Central memory CD8-positive, alpha-beta T cell (primary cell): ENCODE results near the gene CCT4.
"Not testable (repeated sequence)": the region's sequence is repeated elsewhere in the genome, so short reads cannot be mapped to it uniquely, and the experiment has no call there.

Source experiments
- ATAC-seq: fragments of 150-1000 bp; cut with Tn5 transposase; replicated peaks from 2 replicates; pipeline ENCODE4 v1.10.0; 2022; ENCODE audit warnings: mild to moderate bottlenecking, moderate FRiP score, moderate number of reproducible peaks; ENCODE audit not compliant: poor library complexity, severe bottlenecking; ENCODE audit errors: extremely low read depth
- DNase-seq, 2 donors: peaks; one replicate each; pipeline ENCODE4 v3.0.0; 2021; ENCODE audit warnings: low spot score in 2 of 2
- H3K27ac Mint-ChIP-seq: one replicate; pipeline ENCODE4 v1.8.0; 2022; ENCODE audit warnings: low read depth, mild to moderate bottlenecking, moderate library complexity, mixed read lengths
- H3K27me3 Mint-ChIP-seq: one replicate; pipeline ENCODE4 v1.8.0; 2022; ENCODE audit warnings: mixed read lengths
- H3K36me3 Mint-ChIP-seq: one replicate; pipeline ENCODE4 v1.8.0; 2022; ENCODE audit warnings: mild to moderate bottlenecking, moderate library complexity, mixed read lengths; ENCODE audit not compliant: insufficient read depth
- H3K4me1 Mint-ChIP-seq: one replicate; pipeline ENCODE4 v1.8.0; 2022; ENCODE audit warnings: mixed read lengths
- H3K4me3 Mint-ChIP-seq: one replicate; pipeline ENCODE4 v1.8.0; 2022; ENCODE audit warnings: mild to moderate bottlenecking, moderate library complexity, mixed read lengths
- H3K9me3 Mint-ChIP-seq: one replicate; pipeline ENCODE4 v1.8.0; 2022; ENCODE audit warnings: mixed read lengths

CCT4 gene

GRCh38 chr2:61906186-61906470 is 17.7 kb upstream of the CCT4 start:
- Mint-ChIP-seq H3K9me3 (no peaks in the 10 kb centered on the region), H3K27ac (peak overlapping the region; percentile 91), H3K27me3 (no peaks in the 10 kb centered on the region), H3K4me1 (peaks cover 4% of the 10 kb centered on the region), H3K36me3 (peaks cover 4% of the 10 kb centered on the region), H3K4me3 (peak overlapping the region; percentile 98)
- DNase-seq (no peak), ATAC-seq (peak; percentile 9)

- Mint-ChIP-seq H3K4me1 (peaks cover 4% of the 10 kb centered on the region), H3K4me3 (peak within 1 kb of the TSS; percentile 98), H3K36me3 (peaks cover 4% of the 10 kb centered on the region), H3K9me3 (no peaks in the 10 kb centered on the region), H3K27me3 (no peaks in the 10 kb centered on the region), H3K27ac (peak within 1 kb of the TSS; percentile 91)
- peak; percentile 63 to 67 for DNase-seq
- peak; percentile 99 for ATAC-seq
Measured at GRCh38 chr2:61905372-61906185, 17.1 kb upstream of the CCT4 start, which contains the start of gene COMMD1. COMMD1 (plus strand) TSS chr2:61905674; CDS start chr2:61905679, 5 bp downstream.

DNA sequence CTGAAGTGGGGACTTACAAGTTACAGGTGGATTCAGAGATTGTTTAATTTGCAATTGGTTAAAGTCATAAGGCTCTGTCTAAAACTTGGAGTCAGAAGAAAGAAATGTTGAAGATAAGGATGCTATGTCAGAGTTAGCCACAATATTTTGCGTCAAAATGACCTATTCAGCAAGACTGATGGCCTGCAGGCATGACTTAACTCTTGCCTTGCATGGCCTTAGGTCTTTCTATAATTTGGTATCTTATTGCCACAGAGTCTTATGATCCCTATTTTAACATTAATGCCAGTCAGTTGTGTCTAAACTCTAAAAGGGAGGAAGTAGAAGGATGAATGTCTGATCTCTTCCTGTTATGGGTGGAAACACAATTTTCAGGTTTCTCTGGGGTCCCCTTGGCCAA is 11.8 kb upstream of the CCT4 start:
- H3K9me3 Mint-ChIP-seq = no peaks in the 10 kb centered on the region
- H3K27me3 Mint-ChIP-seq = no peaks in the 10 kb centered on the region
- no peak overlapping the region for H3K27ac Mint-ChIP-seq
- ATAC-seq (no peak), DNase-seq (no peak)
- no peaks in the 10 kb centered on the region for H3K4me1 Mint-ChIP-seq
- peaks cover under 1% of the 10 kb centered on the region for H3K36me3 Mint-ChIP-seq
- no peak overlapping the region for H3K4me3 Mint-ChIP-seq

DNA sequence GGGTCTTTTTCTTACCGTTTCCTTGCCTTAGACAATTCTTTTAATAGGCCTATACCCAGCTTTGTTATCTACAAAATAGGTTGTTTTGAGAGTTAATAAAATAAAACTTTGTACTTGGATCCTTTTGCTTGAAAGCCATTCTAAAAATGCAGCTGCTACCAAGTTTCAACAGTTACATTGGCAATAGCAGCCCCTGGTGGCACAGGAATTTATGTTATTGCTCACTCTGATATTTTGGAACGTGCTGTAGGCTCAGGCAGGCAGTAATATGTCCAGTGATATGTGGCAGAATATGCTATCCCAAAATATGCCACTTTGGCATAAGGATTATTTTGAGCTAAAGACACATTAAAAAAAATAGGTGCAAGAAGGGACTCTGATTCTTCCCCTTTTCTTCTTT is 10.4 kb upstream of the CCT4 start:
- H3K4me3 Mint-ChIP-seq = no peak overlapping the region
- DNase-seq (no peak), ATAC-seq (no peak)
- H3K27me3 Mint-ChIP-seq = no peaks in the 10 kb centered on the region
- no peaks in the 10 kb centered on the region for H3K36me3 Mint-ChIP-seq
- no peak overlapping the region for H3K27ac Mint-ChIP-seq
- no peaks in the 10 kb centered on the region for H3K4me1 Mint-ChIP-seq
- H3K9me3 Mint-ChIP-seq = no peaks in the 10 kb centered on the region

GRCh38 chr2:61887717-61888266 is 664 bp downstream of the CCT4 start:
- H3K4me1 Mint-ChIP-seq = peaks cover 27% of the 10 kb centered on the region
- peak overlapping the region; percentile 99 for H3K4me3 Mint-ChIP-seq
- peak overlapping the region; percentile 98 for H3K27ac Mint-ChIP-seq
- DNase-seq (no peak), ATAC-seq (peak; percentile 29)
- H3K36me3 Mint-ChIP-seq = peaks cover 46% of the 10 kb centered on the region
- H3K27me3 Mint-ChIP-seq = no peaks in the 10 kb centered on the region
- no peaks in the 10 kb centered on the region for H3K9me3 Mint-ChIP-seq

DNA sequence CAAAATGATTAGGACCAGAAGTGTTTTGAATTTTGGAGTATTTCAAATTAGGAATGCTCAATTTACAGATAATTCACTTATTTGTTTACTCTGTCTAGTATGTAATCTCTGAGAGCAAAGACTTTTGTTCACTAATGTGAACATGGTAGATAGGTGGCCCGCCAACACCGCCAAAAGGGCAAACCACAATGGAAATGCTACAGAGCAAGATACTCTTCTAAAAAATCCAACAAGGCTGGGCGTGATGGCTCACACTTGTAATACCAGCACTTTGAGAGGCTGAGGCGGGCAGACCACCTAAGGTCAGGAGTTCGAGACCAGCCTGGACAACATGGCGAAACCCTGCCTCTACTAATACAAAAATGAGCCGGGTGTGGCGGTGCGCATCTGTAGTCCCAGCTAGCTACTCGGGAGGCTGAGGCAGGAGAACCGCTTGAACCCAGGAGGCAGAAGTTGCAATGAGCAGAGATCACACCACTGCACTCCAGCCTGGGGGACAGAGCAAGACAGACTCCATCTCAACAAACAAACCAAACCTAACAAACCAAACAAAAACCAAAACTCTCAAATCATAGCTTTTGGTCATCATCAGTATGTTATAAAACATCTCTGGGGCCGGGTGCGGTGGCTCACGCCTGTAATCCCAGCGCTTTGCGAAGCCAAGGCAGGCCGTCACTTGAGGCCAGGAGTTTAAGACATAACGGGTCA is 2.4 kb downstream of the CCT4 start:
- peaks cover 27% of the 10 kb centered on the region for H3K4me1 Mint-ChIP-seq
- H3K9me3 Mint-ChIP-seq = no peaks in the 10 kb centered on the region
- ATAC-seq = no peak
- H3K27me3 Mint-ChIP-seq = no peaks in the 10 kb centered on the region
- H3K4me3 Mint-ChIP-seq = peak overlapping the region; percentile 99
- H3K36me3 Mint-ChIP-seq = peaks cover 63% of the 10 kb centered on the region
- DNase-seq = no peak
- H3K27ac Mint-ChIP-seq = peak overlapping the region; percentile 98

- Mint-ChIP-seq H3K27me3 (no peaks in the 10 kb centered on the region), H3K36me3 (peaks cover 79% of the 10 kb centered on the region), H3K27ac (no peak overlapping the region), H3K9me3 (no peaks in the 10 kb centered on the region), H3K4me1 (peaks cover 22% of the 10 kb centered on the region), H3K4me3 (no peak overlapping the region)
- DNase-seq = no peak
- no peak for ATAC-seq
Measured at GRCh38 chr2:61882850-61883249, 5.6 kb downstream of the CCT4 start.

DNA sequence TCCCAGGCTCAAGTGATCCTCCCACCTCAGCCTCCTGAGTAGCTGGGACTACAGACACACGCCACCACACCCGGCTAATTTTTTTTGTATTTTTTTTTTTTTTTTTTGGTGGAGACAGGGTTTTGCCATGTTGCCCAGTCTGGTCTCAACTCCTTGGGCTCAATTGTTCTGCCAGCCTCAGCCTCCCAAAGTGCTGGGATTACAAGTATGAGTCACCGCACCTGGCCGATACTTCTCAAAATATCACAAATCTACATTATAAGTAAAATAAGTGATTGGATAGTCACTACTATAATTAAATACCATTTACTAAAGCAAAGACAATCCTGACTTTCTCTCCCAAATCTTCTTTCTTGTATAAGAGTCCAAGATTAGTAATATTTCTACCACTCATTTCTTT is 9.1 kb downstream of the CCT4 start:
- not testable (repeated sequence) for H3K9me3 Mint-ChIP-seq, H3K27me3 Mint-ChIP-seq, ATAC-seq, DNase-seq, H3K4me3 Mint-ChIP-seq, H3K4me1 Mint-ChIP-seq
- peak overlapping the region; percentile 55 for H3K27ac Mint-ChIP-seq
- peaks cover 86% of the 10 kb centered on the region for H3K36me3 Mint-ChIP-seq

DNA sequence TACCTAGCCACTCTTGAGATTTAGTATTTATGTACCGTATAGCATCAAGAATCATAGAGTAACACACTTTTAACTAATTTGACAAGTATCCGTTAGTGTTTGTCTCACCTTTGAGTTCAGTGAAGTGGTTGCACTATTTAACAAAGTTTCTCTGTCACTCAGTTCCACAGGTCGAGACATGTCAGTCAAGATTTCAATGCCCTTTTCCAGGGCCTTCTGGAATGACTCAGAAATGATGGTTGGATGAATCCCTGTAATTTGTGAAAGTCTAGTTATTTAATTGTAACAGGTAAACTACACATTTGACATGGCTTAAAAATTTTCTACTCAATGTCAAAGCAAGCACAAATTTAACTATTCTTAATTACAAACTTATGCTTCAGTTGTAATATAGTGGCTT is 9.7 kb downstream of the CCT4 start:
- Mint-ChIP-seq H3K27me3 (no peaks in the 10 kb centered on the region), H3K36me3 (peaks cover 86% of the 10 kb centered on the region), H3K4me3 (no peak overlapping the region), H3K27ac (no peak overlapping the region), H3K4me1 (no peaks in the 10 kb centered on the region), H3K9me3 (no peaks in the 10 kb centered on the region)
- DNase-seq (no peak), ATAC-seq (no peak)

- Mint-ChIP-seq H3K36me3 (peaks cover 87% of the 10 kb centered on the region), H3K27me3 (no peaks in the 10 kb centered on the region), H3K9me3 (no peaks in the 10 kb centered on the region), H3K27ac (no peak overlapping the region), H3K4me1 (no peaks in the 10 kb centered on the region), H3K4me3 (no peak overlapping the region)
- DNase-seq (no peak), ATAC-seq (no peak)
Measured at GRCh38 chr2:61877571-61878245, 10.7 kb downstream of the CCT4 start.

- ATAC-seq (no peak), DNase-seq (no peak)
- Mint-ChIP-seq H3K27me3 (no peaks in the 10 kb centered on the region), H3K4me3 (no peak overlapping the region), H3K9me3 (no peaks in the 10 kb centered on the region), H3K4me1 (no peaks in the 10 kb centered on the region), H3K36me3 (peaks cover 83% of the 10 kb centered on the region), H3K27ac (no peak overlapping the region)
Measured at GRCh38 chr2:61876400-61876799, 12.1 kb downstream of the CCT4 start.

DNA sequence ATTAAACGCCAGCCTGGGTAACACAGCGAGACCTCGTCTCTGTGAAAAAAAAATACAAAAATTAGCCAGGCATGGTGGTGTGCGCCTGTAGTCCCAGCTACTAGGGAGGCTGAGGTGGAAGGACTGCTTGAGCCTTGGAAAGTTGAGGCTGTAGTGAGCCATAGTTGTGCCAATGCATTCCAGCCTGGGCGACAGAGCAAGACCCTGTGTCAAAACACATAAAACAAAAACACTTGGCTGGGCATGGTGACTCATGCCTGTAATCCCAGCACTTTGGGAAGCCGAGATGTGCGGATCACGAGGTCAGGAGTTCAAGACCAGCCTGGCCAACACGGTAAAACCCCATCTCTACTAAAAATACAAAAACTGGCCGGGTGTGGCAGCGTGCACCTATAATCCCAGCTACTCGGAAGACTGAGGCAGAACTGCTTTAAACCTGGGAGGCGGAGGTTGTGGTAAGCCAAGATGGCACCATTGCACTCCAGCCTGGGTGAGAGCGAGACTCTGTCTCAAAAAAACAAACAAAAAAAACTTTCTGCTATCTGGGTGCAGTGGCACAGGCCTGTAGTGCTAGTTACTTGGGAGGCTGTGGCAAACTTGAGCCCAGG is 21.9 kb downstream of the CCT4 start:
- not testable (repeated sequence) for ATAC-seq, H3K9me3 Mint-ChIP-seq, DNase-seq, H3K27me3 Mint-ChIP-seq, H3K4me3 Mint-ChIP-seq, H3K4me1 Mint-ChIP-seq
- Mint-ChIP-seq H3K36me3 (peaks cover 49% of the 10 kb centered on the region), H3K27ac (peak overlapping the region; percentile 35)
